Glomerular visceral epithelial cell (primary cell): Measurements from ENCODE around the gene PITPNC1.

Experiments
- DNase-seq: peaks from one replicate; pipeline ENCODE4 v3.0.0-alpha.2; 2016; ENCODE audit errors: extremely low spot score

PITPNC1 gene

DNA sequence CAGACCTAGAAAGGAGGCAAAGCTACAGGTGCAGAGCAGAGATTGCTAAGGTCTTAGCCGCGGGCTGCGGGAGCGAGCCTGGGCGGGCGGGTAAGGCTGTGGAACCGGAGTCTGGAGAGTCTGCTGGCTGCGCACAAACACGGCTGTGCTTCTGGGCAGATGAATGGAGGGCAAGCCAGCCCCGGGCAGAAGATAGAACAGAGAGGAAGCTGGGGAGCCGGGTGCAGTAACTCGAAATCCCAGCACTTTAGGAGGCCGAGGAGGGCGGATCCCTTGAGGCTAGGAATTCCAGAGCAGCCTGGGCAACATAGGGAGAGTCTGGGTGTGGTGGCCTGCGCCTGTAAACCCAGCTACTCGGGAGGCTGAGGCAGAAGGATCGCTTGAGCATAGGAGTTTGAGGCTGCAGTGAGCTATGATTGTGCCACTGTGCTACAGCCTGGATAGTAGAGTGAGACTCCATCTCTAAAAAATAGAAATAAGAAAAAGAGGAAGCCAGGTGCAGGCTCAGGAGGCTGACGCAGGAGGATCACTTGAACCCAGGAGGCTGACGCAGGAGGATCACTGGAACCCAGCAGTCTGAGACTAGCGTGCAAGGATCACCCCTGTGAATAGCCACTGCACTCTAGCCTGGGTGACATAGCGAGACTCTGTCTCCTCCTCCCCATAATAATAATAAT is 56.3 kb downstream of the PITPNC1 start:
- no peak for DNase-seq

DNA sequence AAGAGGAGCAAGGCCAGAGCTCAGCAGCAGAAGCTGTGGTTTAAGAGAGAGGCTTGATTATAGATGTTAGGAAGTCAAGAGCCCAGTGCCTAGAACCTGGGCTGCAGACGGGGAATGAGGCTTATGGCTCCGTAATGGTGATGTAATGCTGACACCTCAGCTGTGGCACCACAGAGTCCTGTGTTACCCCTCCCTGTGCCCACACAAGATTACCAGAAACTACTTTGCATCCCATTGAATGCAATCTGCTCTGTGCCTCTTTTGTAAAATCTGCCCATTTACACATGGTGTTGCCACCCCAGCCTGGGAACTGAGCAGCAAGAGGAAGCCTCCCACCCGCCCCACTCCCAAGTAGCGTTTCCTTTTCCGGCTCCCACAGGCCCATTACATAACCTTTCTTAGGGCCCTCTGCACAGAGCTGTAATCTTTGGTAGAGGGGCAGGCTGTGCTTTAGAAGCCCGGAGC is 57.0 kb downstream of the PITPNC1 start:
- no peak for DNase-seq

DNA sequence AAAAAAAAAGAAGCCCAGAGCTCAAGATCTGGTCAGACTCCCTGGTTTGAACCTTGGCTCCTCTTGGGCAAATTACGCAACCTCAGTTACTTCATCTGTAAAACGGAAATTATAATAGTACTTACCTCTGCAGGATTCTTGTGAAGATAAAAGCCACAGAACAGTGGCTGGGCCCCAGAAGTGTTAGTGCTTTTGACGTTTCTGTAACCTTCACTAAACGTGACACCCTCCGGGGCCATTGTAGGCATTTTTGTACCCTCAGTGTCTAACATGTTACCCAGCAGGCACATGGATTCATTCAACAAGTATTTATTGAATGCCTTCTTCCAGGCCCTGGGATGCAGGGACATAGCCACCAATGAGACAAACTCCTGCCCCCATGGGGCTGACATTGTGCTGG is 58.0 kb downstream of the PITPNC1 start:
- DNase-seq: no peak

DNA sequence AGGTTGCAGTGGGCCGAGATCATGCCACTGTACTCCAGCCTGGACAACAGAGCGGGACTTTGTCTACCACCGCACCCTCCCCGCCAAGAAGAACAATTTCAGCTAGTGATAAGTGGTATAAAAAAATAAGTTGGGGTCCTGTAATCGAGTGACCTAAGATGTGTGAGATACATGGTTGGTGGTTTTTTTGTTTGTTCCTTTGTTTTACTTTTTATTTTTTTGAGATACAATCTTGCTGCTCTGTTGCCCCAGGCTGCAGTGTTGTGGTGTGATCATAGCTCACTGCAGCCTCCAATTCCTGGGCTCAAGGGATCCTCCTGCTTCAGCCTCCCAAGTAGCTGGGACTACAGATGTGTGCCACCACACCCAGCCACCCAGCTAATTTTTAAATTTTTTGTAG is 58.7 kb downstream of the PITPNC1 start:
- DNase-seq: no peak

DNA sequence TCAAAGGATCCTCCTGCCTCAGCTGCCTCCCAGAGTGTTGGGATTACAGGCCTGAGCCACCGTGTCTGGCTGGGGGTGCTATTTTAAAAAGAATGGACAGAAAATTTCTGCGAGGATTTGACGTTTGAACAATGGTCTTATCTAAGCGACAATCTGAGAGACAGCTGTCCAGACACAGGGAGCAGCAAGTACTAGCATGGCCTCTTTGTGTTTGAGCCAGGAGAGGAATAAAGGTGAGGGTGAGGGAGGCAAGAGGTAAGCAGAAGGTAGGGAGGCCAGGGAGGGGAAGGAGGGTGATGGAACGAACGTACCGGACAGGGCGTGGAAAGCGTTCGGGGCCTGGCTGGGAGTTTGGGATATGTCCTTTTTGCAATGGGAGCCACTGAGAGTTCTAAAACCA is 59.2 kb downstream of the PITPNC1 start:
- DNase-seq: no peak

DNA sequence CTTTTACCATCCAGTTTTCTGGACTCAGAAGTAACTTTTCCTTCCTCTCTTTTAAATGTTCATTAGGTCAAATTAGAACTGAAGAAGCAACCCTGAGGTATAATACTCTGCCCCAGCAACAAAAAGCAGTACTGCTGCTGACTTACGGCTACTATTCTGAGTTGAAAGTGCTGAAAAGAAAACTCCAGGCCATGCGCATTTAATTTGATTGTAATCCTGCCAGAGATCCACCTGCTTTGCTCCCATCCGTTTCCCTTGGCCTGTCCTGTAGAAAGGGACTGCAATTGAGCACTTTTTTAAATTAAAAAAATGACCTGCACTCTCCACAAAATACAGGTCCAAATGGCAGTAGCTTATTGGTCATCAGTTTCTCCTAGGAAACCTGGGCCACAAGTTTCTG is 61.6 kb downstream of the PITPNC1 start:
- DNase-seq: no peak

DNA sequence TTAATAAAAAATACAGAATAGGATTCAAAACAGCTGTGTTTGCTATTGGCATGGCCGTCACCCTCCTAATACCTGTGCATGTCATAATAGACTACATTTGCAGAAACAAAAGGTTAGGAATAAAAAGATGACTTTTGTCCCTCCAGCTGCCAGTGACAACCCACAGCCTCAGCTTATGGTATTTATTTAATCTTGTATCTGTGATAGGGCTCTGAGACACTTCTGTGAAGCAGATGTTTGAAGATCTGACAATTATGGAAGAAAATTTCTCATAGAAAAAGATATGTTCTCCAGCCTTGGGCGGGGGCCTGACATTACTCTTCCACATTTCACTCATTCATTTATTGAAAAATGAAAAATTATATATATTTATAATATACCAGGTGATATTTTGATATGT is 62.2 kb downstream of the PITPNC1 start:
- no peak for DNase-seq

DNA sequence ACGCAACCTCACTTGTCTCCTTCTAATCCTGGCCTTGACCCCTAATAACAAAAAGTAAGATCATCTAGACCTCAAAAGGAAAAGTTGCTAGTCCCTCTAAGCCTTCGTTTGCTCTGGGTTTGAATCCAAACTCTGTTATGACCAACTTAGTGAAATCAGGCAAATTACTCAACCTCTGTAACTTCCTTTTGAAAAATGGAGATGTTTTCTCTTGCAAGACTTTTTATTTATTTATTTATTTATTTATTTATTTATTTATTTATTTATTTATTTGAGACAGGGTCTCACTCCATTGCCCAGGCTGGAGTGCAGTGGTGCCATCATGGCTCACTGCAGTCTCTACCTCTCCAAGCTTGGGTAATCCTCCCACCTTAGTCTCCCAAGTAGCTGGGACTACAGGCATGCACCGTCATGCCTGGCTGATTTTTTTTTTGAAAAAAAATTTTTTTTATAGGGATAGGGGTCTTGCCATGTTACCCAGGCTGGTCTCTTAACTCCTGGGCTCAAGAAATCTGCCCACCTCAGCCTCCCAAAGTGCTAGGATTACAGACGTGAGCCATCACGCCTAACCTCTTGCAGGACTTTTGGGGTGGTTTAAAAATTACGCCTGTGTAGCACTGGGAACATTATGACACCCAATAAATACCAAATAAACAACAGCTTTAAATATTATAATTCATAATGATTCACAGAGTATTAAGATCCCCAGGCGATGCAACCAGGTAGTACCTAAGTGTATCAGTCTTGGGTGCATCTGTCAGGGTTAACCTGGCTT is 63.4 kb downstream of the PITPNC1 start:
- DNase-seq: no peak

DNA sequence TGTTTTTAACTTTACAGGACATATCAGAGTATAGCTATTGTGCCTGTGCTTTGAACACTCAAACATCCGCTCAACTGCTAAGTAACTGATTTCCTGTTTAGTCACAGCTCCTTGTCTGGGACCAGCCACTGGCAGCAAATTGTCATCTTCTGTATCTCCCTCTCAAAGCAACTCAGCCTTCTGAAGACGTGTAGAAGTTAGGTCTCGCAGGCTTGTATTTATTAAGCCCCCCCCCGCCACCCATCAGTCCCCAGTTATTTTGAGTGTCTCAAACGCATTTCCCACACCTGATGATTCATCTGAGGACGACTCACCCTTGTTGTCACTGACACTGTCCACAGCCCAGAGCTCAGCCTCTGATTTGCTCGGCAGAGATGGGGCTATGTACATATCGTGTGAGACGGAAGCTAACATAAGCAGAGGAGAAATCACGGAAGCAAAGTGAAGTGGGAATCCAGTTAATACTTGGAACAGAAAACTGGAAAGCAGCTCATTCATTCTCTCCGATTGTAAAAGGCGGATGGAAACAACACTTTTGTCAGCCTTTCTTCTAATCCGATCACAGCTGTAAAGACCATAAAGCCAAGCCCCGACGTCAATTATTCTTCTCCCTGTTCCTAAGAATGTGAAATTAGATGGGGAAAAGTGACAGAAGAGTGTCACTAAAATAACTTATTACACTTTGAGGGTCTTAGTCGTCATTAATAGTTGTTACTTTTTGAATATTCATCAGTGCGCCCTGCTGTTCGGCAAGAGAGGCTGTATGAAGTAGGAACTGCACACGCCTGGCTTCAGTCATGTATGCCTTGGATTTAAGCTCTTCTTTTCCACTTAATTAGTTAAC is 64.2 kb downstream of the PITPNC1 start:
- DNase-seq: peak; percentile 44

DNA sequence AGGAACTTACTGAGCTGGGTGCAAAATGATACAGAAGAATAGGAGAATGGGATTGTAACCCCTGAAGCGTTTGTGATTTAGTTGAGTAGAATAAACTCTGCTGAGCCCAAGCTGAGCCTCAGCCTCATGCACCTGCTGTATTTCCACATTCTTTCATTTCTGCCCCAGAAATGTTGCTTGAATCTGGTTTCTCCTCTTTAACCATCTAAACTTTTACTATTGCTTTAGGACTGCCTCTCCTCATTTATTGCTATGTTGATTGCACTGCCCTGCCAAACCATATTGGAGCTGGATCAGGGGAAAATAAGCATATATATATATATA is 64.8 kb downstream of the PITPNC1 start:
- no peak for DNase-seq

DNA sequence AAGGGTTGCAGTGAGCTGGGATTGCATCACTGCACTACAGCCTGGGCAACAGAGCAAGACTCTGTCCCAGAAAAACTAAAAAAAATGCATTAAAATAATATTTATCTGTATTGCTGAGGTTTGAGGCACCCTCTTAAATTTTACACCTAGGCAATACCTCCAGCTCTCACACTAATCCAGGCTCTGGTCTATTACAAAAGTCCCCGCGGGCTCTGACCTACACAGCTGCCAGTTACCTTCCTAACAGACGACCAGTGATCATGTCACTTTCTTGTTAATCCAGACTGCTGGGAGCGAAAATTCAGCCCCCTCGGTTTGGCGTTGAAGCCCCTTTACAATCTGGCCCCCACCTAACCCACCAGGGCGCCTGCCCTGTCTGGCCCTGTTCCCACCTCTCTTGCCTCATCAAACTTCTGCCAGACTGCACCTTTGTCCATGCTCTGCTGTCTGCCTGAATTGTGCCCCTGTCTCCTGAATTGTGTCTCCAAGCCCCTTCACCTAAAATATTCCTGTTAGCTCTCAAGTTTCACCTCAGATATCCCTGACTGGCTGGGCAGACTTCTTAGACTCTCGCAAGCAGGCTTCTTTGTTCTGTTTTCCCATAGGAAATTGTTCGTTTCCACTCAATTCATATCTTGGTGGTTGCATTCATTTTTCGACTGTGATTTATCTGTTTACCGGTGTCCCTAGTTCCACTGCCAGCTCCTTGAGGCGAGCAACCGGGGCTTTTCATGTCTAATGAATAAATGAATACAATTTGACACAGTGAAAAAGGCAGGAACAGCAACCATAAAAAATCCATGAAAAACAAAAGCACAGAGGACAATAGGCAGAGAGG is 65.9 kb downstream of the PITPNC1 start:
- DNase-seq: no peak

DNA sequence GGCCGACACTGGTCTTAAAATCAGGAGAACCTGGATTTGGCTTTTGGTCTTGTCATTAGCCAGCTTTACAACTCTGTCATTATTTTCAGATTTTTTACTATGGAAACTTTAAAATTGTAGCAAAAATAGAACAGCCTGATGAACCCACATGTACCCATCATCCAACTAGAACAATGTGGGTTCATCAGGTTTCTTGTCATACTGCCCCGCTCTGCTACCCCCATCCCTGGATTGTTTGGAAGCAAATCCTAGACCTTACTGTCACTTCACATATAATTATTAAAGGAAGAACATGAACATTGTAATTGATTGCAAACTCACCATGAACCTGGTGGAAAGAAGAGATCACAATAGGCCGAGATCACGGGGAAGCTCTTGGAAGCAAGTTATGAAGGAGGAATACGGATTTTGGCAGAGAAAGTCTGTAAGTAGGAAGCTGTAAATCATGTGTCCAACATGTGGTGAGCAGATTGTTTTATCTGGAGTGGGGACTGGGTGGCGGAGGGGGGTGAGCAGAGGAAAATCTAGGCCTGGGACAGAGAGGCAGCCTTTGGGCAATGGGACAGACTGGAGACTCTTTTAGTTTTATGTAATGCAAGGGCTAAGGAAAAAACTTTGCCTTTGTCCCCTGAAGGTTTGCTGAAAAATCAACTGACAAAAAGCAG is 67.0 kb downstream of the PITPNC1 start:
- no peak for DNase-seq

DNA sequence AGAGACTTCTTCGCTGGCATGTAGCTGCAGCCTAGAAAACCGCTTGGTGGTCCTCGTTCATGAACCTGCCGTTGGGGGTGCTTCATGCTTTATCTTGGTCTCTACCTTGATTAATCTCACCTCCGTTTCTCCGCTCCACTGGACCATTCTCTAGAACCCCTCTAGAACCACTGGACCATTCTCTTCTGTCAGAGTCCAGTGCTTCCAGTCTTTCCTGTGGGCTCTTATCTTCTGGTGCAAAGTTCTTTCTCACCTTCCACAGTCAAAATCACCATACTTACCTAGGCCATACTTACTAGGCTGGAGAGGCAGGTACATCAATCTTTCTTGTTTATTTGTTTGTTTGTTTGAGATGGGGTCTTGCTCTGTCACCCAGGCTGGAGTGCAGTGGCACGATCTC is 71.4 kb downstream of the PITPNC1 start:
- DNase-seq: no peak

DNA sequence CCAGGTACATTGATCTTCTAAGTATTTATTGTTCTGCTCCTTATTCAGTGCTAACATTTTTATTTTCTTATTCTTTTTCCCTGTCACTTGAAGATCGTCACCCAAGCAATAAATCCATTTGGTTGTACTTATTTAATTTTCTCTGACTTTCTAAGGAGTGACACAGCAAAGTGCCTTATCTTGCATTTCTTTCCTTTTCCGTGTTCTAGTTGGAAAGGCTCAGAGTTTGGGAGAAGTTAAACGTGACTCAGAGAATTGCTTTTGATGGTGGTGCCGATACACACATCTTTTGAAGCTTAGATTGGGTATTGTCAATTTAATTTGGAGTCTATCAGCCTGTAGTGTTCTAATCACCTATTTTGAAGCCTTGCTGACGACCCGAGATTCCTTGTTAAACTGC is 72.0 kb downstream of the PITPNC1 start:
- DNase-seq: no peak

DNA sequence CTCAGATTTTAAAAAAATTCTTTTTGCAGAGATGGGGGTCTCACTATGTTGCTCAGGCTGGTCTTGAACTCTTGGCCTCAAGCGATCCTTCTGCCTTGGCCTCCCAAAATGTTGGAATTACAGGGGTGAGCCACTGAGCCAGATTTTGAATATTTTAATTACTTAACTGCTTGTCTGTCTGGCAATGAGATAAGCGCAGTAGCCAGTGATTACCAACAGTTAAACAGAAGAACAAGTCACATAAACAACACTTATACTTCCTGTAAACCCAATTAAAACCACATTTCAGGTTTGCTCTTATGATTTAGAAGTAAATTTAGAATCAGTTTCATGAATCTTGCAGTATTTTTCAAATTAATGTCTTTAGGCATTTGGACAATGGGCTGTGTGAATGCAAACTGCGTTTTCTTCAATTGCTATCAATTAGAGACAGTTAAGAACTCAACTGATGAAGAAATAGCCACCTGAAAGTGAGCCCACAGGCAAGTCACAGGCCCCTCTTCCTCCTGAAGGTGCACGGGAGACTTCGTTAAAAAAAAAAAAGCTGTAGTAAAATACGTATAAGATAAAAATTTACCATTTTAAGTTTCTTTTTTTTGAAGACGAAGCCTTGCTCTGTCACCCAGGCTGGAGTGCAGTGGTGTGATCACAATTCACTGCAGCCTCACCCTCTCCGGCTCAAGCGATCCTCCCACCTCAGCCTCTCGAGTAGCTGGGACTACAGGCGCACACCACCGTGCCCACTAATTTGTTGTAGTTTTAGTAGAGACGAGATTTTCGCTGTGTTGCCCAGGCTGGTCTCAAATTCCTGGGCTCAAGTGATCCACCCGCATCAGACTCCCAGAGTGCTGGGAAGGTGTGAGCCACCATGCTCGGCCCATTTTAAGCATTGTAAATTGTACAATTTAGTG is 73.0 kb downstream of the PITPNC1 start:
- no peak for DNase-seq

DNA sequence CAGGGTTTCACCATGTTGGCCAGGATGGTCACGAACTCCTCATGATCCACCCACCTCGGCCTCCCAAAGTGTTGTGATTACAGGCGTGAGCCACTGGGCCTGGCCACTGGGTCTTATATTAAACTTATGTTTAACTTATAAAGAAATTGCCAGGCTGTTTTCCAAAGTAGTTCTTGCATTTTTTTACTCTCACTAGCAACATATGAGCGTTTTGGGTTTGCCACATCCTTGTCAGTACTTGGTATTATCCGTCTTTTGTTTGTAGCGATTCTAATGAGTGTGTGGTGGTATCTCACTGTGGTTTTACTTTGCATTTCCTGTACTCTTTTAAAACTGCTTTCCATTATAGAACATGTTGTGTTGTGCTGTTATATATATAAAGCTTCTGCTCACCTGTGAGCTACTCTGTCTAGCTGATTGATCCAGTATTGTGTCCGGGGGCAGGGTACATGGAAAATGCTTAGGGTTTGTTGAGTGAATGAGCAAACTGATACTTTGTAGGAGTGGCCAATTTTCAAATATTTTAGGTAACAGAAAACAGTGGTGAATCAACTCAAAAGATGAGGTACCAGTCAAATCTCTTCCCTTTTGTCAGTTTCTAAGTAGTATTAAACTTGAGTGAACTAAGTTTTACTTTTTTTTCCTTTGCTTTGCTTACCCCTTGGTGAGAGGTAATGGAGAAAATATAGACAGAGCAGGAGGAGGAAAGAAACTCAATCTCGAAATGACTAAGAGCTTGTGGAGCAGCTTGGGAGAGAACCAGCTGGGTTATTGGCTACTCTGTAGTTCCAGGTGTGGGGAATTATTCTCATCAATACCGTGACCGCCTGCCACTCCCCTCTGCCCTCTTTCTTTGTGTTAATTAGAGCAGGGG is 75.8 kb downstream of the PITPNC1 start:
- DNase-seq: no peak

DNA sequence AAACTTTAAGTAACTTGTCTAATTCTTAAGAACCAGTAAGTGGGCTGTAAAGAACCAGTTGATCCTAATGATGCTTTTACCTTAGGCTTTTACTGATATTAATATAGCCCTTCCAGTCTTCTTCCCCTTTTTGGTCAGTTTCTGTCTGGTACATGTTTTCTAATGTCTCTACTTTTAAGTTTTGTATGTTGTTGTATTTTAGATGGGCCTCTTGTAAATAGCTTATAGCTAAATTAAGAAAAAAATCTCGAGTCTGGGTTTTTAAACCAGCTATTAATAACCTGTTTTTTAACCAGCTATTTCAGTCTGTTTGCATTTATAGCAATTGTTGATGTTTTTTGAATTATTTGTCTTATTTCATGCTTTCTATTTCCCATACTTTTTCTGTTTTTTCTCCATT is 79.0 kb downstream of the PITPNC1 start:
- no peak for DNase-seq

DNA sequence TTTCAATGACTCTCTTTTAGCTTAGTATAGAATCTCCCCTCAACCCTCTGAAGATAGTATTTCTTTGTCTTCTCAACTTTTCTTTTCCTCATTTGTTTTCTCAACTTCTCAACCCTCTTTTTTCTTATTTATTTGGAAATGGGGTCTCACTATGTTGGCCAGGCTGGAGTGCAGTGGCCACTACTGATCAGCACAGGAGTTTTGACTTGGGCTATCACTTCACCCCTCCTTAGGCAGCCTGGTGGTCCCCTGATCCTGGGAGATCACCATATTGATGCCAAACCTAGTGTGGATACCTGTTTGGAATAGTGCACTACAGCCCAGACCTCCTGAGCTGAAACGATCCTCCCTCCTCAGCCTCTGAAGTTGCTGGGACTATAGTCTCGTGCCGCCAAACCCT is 79.8 kb downstream of the PITPNC1 start:
- DNase-seq: no peak

DNA sequence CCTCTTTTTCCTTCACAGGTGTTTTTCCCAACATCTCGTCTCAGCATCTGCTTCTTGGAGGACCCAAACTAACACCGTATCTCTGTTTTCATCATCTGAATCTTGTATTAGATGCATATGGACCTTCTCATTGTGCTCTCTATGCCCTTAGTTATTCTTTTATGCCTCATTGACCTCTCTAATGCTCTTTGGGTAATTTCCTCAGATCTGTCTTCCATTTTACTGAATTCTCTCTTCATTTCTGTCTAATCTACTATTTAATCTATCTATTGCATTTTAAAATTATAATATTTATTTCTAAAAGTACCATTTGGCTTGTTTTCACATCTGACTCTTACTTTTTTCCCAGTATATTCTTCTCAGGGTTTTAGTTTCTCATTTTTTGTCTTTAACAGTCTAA is 81.1 kb downstream of the PITPNC1 start:
- no peak for DNase-seq
